HG02610 (cell line): ENCODE measurements around the gene ZFYVE28.

Source experiments
- ATAC-seq: cut with Tn5 transposase; IDR thresholded peaks from one replicate; pipeline ENCODE4 v1.9.1; 2021; ENCODE audit warnings: mild to moderate bottlenecking, moderate library complexity; ENCODE audit not compliant: unreplicated experiment

Gene ZFYVE28

DNA sequence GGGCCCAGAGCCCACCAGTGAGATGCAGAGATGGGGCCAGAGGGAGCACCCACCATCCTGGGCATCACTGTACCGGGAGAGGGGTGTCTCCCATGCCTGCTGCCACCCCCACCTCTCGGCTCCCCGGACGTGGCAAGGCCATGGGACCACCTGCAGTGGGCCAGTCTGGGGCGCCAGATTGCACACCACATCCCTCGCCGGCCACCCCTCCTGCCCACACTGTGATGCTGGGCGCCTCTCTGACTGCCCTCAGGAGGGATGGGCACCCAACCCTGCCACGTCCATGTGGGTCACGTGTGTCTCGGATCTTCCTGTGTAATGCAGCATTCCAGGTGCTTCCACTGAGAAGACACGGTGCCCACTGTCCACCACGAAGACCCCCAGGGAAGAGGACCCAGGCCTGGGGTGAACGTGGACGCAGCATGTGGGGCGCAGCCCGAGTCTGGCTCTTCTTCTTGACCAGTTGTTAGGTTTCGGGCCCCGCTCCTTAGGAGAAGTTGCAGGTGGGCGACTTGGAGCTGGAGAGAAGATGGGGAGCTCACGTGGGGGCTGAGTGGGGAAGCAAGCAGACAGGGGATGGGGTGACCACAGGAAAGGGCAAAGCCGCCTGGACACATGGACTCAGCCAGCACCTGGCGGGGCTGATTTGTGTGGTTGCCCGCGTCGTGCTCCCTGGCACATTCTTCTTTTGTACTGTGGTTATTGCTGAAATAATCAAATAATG, 47.7 kb downstream of the ZFYVE28 start:
- no peak for ATAC-seq

DNA sequence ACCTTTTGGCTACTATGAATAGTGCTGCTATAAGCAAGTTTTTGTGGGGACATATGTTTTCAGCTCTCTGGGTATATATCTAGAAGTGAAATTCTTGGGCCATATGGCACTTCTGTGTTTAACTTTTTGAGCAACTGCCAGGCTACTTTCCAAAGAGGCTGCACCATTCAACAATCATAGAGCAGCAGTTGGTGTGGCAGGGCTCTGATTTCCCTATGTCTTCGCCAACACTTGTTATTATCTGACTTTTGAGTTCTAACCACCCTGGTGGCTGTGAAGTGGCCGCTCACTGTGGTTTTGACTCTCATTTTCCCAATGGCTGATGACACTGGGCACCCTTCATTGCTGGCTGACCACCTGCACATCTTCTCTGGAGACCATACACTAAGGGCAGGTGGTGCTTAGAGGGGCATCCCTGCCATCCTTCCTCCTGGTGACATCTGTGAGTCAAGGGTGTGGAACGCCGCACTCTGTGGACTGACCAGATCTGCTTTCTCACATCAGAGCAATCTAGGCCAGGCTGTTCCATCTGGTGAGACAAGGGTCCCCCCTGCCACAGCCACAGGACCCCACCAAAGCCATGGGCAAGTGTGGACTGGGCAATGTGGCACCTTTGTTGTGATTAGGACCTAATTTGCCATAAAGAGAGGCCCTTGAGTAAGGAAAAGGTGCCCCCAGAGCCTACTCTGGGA, 49.6 kb downstream of the ZFYVE28 start:
- ATAC-seq = no peak

DNA sequence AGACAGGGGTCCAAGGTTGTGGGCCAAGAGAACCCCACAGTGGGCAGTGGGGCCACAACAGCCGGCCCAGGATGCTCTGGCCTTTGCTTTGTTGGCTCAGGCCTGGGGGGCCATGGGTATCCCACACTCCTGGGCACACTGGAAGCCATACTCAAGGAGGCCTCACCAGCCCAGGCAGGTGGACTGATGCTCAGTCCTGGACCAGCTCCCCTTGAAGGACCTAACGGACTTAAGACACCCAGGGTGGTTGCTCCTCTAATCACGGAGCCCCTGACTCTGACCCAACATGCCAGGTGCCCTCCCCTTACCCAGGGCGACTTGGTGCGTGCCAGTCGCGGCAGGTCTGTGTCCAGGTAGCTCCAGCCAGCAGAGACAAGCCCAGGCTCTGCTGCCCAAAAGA, 50.8 kb downstream of the ZFYVE28 start:
- no peak for ATAC-seq

DNA sequence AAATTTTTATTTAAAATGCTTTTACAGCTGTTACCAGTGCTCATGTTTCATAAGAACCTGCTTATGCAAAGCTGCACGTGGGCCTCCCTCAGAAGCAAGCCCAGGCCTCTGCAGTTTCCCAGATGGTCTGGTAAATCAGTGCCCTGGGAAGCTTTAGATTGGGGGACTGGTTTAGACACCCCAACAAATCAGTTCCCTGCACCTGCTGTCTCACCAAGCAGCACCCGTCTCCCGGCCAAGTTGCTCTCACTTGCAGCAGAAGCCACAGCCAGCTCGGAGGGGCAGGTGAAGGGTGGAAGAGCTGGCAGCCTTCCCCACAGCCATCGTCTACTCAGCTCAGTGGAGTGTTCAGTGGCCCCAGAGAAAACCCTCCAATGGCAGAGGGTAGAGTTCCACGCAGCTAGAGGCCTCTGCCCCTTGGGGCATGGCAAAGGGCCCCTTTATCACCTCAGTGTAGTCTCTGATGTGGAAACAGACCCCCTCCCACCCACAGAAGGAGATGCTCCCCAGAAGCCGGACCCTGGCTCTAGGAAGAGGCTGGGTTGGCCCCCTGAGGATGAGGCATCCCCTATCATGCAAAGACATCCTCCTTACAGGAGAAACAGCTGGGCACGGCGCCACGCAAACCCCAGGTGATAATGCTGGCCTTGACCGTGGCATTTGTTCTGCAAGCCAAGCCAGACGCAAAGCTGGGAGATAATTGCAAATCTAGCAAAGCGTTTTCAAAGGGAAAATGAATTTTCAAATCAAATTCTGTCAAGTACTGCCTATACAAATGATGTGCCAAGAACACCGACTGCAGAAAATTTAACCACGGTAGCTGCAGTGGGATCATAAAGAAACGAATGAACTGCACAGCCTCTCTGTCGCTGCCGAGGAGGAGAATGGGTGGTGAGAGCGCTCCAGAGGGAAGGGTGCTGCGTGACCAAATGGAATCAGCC, 51.9 kb downstream of the ZFYVE28 start:
- ATAC-seq = no peak

DNA sequence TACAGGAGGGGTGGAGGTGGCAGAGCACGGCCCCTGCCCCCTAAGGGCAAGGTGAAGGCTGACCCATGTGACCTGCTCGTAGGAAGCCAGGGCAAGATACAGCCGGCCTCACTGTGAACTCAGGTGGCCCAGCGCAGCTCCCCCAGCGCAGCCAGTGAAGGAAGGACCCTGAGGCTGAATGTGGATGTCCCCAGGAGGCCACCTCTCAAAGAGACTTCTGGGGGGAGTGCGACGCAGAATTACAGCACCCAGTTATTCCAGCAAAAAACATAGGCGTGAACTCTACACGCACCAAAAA, 52.6 kb downstream of the ZFYVE28 start:
- no peak for ATAC-seq

DNA sequence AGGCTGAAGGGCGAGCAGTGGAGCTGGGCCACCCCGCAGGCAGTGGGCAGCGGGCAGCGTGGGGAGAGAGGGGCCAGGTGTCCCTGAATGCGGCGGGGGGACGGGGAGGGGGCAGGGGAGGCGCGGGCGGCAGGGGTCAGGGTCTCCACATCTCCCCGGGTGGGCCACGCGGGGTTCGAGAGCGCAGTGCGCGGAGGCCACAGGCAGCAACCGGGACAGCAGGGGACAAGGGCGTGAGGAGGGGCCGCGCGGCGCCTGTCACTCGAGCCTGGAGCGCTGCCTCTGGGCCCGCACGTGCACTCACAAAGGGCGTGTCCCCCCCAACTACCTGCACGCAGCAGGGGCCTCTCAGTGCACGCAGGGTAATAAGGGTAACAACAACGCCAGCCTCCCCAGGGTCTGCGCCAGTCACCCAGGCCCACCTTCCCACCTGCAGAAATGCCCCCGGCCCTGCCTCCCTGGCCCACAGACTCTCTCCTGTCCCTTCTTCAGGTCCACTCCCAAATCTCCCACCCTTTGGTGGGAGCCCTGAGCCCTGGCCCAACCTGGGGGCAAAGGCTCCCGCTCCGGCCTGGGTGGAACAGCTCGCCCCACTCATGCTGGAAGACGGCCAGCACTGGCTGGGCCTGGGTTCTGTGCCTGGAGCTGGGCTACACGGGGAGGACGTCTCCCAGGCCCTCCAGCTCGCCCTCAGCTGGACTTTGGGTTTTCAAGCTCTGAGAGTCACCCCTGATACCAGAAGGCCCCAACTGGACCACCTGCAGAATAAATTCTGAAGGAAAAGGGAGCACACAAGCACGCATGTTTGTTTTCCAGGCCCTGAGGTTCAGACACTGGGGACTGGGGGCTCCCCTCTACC, 53.2 kb downstream of the ZFYVE28 start:
- no peak for ATAC-seq

DNA sequence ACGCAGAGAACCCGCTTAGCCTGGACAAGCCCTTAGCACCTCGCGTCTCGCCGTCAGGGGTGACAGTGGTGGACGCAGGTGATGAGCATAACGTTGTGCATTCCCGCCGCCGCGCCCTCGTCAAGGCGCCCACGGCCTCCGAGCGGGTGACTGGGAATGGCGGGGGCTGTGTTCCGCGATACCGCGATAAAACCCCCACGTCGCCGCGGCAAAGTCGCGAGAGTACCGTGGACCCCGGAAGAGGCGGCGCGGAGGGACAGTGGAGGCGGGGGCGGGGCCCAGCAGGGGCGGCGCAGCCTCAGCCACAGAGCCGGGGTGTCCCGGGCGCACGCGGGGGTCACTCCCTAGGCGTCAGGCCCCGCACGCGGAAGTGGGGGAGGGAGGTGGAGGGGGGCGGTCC, 53.8 kb downstream of the ZFYVE28 start:
- ATAC-seq = no peak

DNA sequence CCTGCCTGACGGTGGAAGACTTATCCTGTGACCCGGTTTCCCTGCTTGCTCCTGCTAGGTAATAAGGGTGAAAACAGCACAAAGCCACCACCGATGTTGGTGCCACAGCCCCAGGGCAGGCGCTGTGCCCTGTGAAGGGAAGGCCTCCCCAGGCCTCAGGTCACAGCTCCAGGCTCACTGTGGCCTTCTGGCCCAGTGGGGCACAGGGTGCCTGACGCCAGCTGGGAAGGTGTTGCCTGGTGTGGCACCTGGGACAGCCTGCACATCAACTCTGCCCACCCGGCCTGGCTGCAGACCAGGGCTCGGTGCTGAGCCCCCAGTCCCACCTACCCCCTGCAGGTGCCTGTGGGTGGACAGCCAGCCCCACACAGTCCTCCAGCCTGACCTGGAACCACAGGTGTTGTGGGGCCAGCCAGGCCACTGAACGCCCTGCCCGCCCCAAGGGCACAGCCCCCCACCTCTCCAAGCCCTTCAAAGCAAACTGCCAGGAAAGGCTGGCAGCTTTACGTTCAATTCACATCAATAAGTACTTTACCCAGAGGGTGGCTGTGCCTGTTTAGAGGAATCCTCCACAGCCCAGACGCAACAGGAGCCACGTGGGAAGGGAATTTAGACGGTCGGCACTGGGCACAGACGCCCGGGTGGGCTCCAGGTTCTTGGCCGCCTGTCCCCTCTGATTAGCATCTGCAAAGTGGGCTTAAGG, 54.3 kb downstream of the ZFYVE28 start:
- no peak for ATAC-seq

DNA sequence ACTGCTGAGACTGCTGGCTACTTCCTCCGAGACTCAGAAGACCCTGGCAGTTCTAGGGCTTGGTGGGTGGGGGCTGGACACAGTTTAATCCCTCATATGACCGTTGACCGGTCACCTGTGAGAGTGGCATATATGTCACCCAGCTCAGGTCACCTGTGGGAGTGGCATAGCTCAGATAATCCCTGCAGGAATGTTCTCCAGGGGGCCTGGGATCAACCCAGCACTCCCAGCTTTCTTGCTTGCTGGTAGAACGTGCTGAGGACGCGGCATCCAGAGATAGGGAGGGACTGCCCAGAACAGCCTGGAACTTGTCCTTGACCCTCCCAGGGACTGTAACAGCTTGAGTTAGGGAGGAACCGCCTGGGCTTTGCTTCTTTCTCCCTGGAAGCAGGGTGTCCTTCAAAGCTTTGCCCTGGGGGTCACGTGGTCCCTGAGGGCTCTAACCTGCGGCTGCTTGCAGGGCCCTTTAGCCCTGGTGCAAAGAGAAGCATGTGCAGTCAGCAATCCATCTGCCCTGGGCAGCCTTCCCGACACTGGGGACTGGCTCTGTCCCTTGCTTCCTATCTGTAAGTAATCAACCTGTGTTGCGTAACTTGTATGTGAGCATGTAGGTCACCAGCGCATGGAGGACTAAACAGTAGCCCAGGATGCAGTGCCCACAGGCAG, 55.3 kb downstream of the ZFYVE28 start:
- ATAC-seq = no peak

DNA sequence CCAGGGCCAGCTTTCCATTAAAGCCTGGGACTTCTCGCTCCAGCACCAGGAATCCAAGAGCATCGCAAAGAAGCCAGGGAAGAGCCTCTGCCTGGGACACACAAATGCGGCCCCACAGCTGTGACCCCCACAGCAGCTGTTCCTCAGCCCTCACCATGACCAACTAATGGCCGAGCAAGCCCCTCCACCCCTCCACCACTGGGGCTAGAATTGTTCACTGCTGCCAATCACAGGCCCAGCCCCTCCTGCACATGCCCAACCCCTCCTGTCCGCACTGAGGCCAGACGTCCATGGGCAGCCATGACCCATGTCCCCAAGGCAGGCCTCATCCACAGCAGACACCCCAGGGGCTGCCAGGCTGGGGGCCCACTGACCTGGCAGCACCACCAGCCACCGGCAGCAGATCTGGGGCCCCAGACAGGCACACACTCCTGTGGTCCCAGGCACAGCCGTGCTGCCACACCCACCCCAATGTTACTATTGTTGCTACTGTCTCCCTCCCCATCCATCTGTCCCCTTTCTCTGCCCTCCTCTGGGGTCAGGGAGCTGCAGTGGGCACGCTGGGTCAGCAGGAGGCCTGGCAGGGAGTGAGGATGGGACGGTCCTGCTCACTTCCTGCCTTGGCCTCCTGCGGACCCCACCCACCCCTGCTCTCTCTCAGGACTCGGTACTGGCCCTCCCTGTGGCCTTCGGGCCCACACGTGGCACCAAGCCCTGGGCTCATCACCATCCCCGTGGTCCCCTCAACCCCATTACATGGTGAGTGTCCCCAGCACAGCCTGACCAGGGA, 56.0 kb downstream of the ZFYVE28 start:
- no peak for ATAC-seq

DNA sequence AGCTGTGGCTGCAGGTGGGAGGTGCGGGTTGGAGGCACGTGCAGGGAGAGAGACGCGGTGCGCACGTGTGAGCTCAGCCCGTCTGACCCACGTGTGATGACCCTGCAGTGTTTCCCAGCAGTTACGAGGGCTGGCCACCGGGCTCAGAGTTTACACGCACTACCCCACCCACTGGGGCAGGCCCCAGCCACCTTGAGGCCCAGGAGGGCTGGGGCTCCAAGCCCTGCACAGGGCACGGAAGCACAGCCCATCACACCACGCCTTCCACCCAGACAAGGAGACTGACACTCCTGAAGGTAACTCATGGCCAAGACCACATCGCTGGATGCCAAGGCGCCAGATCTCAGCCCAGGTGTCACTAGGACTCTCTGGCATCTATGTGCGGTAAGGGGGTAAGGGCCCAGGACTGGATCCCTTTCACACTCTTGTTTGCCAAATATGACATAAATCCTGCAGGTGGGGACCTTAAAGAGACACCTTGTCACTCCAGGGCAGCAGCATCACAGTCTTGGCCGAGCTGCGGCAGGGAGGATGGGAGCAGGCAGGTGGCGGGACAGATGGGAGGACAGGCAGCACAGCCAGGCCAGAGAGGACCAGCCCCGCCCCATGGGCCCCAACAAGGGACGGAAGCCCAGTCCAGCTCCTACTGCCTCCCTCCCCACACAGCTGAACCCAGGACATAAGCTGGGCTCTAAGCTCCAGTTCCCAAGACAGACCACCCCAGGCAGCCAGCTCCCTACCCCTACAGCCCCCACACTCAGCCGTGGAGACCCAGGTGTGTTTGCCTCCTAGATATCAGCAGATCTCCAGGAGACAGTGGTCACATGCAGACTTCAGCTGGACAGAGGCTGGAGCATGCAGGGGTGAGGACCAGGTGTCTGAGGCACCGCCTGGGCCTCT, 56.8 kb downstream of the ZFYVE28 start:
- no peak for ATAC-seq

DNA sequence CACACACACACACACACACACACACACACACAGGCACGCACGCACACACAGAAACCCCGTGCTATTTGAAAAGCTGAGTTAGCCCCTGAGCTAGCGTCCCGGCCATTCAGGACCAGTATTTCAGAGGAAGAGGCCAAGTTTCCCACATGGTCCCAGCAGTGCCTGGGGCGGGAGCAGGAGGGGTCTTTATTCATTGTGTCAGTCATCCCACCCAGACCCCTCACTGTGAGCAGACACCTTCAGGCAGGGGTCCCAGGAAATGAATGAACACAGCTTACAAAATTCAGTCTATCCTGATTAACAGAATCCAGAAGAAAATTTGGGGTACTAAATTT, 58.1 kb downstream of the ZFYVE28 start:
- no peak for ATAC-seq

DNA sequence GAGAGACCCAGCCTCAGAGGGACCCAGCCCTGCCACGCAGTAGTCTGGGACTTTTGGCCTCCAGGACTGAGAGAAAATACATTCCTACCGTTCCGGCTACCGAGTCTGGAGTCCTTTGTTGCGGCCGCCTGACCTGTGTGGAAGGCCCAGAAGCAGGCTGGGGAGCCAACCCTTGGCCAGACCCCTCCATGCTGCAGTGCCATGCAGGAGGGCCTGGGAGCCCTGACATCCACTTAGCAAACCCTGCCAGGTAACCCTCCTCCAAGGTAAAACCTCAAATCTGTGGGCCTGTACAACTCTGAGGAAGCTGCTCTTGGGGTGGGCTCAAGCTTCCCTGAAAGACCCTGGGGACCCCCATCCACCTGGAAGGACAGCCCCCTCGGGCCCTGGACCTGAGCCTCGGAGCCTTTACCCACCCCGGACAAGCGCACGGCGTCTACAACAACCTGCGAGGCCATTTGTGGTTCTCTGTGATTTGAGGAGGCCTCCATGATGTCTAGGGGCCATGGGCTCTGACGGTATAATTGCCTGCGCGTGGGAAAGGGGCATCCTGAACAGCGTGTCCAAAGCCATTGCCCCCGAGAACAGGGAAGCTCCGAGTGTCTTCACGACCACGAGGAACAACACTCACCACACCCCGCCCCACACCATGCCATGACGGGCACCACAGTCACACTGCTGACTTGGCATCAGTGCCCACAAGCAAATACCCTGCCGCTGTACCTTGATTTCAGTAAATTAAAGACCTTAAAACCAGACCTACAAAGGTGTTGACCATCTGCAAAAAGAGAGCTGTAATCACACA, 58.7 kb downstream of the ZFYVE28 start:
- ATAC-seq = no peak

DNA sequence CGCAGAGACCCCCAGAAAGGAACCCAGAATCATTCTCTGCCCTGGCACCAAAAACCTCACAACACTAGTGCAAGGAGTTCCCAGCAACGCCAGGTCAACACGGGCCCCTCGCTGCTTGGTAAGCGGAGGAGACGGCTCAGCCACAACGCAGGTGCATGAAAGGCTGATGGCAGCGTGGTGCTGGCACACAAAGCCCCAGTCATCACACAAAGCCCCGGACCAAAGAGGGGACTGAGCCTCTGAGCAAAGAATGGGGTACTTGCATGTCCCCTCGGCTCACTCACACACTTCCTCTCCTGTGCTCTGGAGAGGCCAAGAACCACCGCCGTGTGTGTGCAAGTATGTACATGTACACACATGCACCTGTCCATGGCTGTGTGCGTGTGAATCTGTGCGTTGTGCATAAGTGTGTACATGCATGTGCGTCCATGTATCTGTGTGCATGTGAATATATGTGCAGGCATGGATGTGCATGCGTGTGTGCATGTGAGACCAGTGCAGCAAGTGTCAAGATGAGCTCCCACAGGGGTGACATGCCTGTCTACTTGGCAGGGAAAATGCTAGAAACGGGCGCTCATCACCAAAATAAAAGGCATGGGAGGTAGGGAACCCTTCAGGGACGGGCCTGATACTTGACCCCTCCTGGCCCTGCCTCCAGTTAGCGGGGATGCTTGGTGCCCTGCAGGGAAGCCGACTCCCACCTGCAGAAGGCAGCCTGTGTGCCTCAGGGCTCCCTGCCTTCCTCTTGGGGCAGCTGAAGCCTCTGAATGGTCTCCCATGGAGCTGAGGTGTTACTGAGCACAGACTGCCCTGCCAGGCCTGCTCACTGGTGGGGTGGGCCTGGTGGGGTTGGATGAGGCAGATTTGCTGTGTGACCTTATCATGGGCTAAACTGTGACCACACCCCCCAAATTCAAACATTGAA, 60.4 kb downstream of the ZFYVE28 start:
- no peak for ATAC-seq

DNA sequence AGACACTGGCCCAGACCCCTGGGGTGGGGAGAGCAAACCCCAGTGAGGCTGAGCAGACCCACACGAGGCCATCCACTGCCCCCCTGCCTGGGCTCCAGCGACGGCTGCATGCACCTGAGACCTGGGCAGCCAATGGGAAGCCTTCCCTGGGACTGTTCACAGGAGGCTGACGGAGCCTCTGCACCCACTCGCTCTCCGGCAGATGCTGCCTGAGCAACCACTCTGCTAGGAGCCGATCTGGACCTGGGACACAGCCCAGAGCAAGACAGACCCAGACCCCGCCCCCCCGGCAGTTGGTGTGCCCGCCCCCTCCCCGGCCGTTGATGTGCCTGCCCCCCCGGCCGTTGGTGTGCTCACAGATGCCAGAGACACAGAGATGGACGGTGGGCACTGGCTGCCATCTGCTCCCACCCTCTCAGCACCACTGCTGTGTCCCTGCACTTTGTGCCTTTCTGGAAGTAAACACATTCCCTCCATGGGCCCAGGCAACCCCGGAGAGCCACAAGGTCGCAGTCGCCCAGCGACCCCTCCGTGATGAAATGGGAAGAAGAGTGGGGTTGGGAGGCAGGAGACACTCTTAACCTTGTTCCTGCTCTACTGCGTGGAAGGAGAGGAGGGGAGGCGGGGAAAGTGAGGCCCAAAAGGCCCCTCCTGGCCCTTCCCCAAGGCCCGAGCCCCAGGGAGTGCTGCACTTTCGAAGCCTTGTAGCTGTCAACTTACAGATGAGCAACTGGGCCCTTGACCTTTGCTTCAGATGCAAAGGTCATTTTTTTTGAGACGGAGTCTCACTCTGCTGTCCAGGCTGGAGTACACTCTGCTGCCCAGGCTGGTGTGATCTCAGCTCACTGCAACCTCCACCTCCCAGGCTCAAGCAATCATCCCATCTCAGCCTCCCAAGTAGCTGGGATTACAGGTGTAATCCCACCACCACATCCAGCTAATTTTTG, 62.0 kb downstream of the ZFYVE28 start:
- ATAC-seq = no peak
